ENCODE data around the gene NEU4.

DNA sequence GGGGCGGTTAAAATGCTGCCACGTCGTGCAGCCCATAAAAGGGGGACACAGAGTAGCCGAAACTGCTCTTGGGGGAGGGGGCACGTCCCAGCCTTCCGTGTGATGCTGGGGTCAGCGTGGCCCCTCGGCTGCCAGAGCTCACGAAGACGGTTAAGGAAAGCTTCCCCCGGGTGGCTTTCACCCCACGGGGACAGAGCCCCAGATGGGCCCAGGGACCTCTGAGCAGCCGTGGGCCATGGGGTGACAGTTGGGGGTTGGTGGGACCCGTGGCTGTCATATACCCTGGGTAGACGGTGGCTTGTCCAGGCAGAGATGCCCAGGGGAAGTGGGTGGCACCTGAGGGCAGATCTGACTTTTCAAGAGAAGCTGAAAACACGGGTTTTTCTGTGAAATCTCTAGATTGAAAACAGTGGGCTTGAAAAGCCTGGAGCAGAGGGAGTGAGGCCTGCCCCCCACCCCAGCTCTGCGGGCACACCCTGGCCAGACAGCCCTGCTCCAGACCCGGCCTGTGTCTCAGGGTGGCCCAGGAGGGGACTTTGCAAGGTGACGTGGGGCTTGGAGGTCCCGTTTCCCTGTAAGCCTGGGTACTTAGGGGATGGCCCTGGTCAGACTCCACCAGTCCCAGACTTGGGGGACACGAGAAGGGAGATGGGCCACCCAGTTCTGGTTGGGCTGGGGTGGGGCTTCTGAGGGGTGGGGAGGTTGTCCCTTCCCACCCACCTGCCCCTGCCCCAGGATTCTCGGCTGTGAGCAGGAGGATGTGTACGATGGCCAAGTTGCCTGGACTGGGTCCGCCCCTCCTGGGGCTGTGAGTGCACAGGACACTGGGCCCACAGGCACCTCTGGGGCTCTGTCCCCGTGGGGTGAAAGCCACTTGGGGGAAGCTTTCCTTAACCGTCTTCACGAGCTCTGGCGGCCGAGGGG lies 652 bp downstream of the NEU4 start:
- TF ChIP-seq, protein P1, sequence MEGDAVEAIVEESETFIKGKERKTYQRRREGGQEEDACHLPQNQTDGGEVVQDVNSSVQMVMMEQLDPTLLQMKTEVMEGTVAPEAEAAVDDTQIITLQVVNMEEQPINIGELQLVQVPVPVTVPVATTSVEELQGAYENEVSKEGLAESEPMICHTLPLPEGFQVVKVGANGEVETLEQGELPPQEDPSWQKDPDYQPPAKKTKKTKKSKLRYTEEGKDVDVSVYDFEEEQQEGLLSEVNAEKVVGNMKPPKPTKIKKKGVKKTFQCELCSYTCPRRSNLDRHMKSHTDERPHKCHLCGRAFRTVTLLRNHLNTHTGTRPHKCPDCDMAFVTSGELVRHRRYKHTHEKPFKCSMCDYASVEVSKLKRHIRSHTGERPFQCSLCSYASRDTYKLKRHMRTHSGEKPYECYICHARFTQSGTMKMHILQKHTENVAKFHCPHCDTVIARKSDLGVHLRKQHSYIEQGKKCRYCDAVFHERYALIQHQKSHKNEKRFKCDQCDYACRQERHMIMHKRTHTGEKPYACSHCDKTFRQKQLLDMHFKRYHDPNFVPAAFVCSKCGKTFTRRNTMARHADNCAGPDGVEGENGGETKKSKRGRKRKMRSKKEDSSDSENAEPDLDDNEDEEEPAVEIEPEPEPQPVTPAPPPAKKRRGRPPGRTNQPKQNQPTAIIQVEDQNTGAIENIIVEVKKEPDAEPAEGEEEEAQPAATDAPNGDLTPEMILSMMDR (IDR thresholded peaks at IDR 0.05), result no peak
- TF ChIP-seq POLR2A (IDR thresholded peaks at IDR 0.05), result no peak

Data from testis (tissue), 2 donors.